Loucy (cell line): Measurements from ENCODE around the gene SIK3.

Source experiments
- EZH2phosphoT487 ChIP-seq: fragments of 200-600 bp; IDR thresholded peaks from 2 replicates; pipeline ENCODE4 v1.6.1; 2018; ENCODE audit warnings: antibody characterized with exemption, mild to moderate bottlenecking, moderate library complexity, borderline replicate concordance
- TF ChIP-seq, protein P1 (sequence below): fragments of 200-600 bp; sonication (generic); conservative IDR thresholded peaks from 2 replicates; pipeline ENCODE4 v1.5.1; 2014; ENCODE audit warnings: mild to moderate bottlenecking, antibody characterized with exemption, low read length

DNA sequence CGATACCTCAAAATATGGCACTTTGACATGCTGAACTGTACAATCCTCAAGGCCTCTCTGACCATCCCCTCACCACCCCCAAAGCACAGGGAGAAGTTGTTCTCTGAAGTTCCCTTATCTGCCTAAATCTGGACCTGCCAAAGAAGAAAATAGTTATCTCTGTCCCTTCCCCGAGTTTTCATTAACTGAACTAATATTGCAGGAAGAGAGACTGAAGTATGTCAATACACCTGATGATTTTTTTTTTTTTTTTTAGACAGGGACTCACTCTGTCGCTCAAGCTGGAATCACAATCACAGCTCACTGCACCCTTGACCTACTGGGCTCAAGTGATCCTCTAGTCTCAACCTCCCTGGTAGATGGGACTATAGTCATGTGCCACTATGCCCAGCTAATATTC is 75.0 kb downstream of the SIK3 start:
- TF ChIP-seq, protein P1, sequence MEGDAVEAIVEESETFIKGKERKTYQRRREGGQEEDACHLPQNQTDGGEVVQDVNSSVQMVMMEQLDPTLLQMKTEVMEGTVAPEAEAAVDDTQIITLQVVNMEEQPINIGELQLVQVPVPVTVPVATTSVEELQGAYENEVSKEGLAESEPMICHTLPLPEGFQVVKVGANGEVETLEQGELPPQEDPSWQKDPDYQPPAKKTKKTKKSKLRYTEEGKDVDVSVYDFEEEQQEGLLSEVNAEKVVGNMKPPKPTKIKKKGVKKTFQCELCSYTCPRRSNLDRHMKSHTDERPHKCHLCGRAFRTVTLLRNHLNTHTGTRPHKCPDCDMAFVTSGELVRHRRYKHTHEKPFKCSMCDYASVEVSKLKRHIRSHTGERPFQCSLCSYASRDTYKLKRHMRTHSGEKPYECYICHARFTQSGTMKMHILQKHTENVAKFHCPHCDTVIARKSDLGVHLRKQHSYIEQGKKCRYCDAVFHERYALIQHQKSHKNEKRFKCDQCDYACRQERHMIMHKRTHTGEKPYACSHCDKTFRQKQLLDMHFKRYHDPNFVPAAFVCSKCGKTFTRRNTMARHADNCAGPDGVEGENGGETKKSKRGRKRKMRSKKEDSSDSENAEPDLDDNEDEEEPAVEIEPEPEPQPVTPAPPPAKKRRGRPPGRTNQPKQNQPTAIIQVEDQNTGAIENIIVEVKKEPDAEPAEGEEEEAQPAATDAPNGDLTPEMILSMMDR: no peak
- TF ChIP-seq EZH2phosphoT487: no peak
